Subcutaneous adipose tissue (tissue), 4 donors: Measurements from ENCODE around the gene PMFBP1. TPM values are rescaled to one million over a fixed set of nuclear protein-coding genes. Genes with fewer than 3 reads are reported as not detected.

Experiments used
- CTCF ChIP-seq: fragments of 450-650 bp; IDR thresholded peaks from one replicate; pipeline ENCODE4 v1.5.1; 2016; ENCODE audit warnings: low read depth, mild to moderate bottlenecking, control low read depth, antibody characterized with exemption, moderate library complexity
- total RNA-seq, 4 donors: library from RNA; depleted of rRNA; stranded (reverse); fragments of >200 nt; gene quantifications; one replicate each; pipeline ENCODE4 v1.1.0, GENCODE V29; 2016

Gene PMFBP1
- total RNA-seq, 4 donors from 2014 or later: 0.57 to 7.2 (median 3.4) TPM

GRCh38 chr16:72112452-72112792 lies 59.5 kb downstream of the PMFBP1 start:
- TF ChIP-seq CTCF: no peak

DNA sequence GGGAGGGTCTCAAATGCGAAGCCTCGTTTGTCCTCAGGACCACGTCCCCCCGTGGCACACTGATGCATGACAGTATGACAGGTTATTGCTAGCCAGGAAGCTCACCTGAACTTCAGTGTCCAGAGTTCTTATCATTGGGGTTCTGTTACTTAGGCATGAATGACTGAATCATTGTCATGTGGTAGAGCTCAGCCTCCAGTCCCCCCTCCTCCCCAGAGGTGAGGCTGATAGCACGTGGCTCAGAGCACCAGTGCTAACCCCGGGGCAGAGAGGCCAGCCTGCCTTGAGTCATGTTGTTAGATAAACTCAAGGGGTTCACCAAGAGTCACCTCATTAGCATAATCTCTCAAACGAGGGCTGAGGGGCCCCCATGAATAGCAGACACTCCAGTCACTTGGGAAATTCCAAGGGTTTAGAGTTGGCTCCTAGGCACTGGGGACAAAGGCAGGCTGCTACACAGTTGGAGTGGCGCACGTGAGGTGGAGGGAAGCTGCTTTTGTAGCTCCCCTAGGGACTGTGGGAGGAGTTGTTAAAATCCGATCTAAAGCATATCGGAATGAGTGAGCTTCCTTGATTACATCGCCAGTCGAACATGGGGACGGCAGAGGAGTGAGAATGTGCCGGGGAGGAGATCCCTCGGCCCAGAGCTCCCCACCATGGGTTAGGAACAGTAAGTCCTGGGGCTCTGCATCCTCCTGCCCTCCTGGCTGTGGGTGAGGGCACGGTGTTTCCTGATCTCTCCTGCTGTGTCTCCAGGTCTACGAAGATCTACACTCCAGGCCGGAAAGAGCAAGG lies 60.1 kb downstream of the PMFBP1 start:
- TF ChIP-seq CTCF: no peak

DNA sequence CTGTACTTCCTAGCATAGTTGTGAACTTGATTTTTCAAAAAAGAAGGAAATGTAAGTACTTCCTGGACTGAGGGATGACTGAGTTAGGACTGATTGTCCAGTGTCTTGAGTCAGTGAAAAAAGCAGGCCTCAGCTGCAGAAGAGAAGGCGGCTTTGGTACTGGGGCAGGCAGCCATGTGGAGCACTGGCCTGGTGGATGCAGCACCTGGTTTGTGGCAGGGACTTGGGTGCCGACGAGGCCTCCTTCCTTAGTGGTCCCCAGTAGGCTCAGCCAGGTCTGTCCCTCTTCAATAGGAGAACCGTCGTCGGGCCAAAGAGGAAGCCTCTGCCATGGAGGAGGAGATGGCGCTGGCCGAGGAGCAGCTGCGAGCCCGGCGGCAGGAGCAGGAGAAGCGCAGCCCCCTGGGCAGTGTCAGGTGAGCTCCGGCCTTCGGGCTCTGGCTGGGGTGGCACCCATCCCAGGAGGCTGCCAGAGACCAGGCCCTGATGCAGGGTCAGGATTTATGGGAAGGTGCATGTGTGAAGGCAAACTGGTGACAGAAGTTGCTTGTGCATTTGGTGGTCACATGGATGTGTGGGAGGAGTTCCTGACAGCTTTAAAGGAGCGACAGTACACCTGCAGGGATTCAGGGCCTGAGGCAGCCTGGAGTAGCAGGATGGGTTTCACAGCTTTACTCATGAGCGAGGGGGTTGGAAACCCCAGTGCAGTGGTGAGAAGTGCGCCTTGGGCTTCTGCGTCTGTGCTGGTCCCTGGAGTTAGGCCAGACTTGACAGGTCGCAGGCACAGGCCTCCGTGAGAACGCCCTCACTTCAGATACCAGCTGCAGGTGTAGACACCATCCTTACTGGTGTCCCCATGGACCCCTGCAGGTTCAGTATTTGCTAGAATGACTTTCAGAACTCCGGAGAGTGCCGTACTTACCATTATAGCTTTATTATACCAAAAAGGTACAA lies 61.0 kb downstream of the PMFBP1 start:
- TF ChIP-seq CTCF: no peak

GRCh38 chr16:72109966-72110530 lies 61.9 kb downstream of the PMFBP1 start:
- TF ChIP-seq CTCF: no peak

- TF ChIP-seq CTCF: no peak
These were observed 62.7 kb downstream of the PMFBP1 start for GRCh38 chr16:72109300-72109699.

DNA sequence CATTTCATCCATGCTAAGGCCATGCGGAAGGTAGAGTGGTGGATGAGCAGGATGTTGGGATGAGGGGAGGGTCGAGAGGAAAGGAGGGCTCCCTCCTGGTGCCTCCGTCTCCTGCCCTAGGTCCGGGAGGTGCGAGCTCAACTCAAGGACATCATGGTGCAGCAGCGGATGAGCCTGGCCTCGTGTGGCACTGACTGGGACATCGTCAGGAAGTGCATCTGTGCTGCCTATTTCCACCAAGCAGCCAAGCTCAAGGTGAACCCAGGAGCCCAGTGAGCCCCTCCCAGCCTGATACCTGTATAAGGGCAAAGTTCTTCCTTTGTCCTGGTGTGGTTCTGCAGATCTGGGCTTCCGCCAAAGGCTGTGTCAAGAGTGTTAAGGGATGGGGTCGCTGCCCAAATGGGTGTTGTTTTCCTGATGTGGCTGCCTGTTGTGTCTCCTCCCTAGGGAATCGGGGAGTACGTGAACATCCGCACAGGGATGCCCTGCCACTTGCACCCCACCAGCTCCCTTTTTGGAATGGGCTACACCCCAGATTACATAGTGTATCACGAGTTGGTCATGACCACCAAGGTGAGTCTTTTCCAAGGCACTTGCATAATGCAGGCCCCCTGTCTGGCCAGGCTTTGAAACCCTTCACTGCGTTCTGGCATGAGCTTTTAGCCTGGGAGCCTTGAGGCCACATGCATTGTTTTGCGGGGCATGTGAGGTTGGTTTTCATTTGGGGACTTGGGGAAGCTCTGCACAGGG lies 63.4 kb downstream of the PMFBP1 start:
- no peak for TF ChIP-seq CTCF
